HepG2 (cell line): ENCODE results near the gene GPR37. TPM values are rescaled to one million over a fixed set of nuclear protein-coding genes. Genes with fewer than 3 reads are reported as not detected.

ENCODE experiments used
- ATAC-seq: fragments of 200-7000 bp; cut with Tn5 transposase; 3 replicates; pipeline ENCODE4 v1.9.1; 2020; ENCODE audit warnings: mild to moderate bottlenecking, moderate library complexity
- BruUV-seq: library from RNA; stranded (reverse); fragments of 400-500 nt; replicated peaks from 2 replicates; lab custom pipeline; 2021; lab: Mats Ljungman, UMichigan
- CTCF ChIA-PET: fragments of 300-600 bp; formaldehyde crosslinking; extraction: SDS; loops from one replicate; lab custom pipeline; 2021; ENCODE audit warnings: low total read pairs, inconsistent platforms, low intra/inter-chr PET ratio; lab: Yijun Ruan, JAX
- POLR2A ChIA-PET: fragments of 350-600 bp; sonication (Branson Sonifier 250); formaldehyde crosslinking; loops from one replicate; lab custom pipeline; 2020; ENCODE audit warnings: antibody characterized with exemption, inconsistent platforms; lab: Yijun Ruan, JAX
- DNase-seq: peaks from one replicate; pipeline ENCODE4 v3.0.0-alpha.2; 2015; ENCODE audit warnings: low spot score
- FAIRE-seq: peaks from 3 replicates; lab custom pipeline; 2011; peaks lifted over from hg19 to GRCh38; lab: Jason Lieb, UNC
- H2AFZ ChIP-seq: one replicate; pipeline ENCODE4 v1.6.1; 2011; ENCODE audit warnings: low read length, inconsistent platforms
- H3K27ac ChIP-seq: fragments of 300-600 bp; 3 replicates; pipeline ENCODE4 v1.8.0; 2011; ENCODE audit warnings: mixed run types, mild to moderate bottlenecking, mixed read lengths, low read length, inconsistent platforms; ENCODE audit not compliant: insufficient read depth; ENCODE audit errors: extremely low read length
- H3K27me3 ChIP-seq, 2 experiments: fragments of 200-600 bp in 1 of 2; 2 replicates in 1 of 2; 3 replicates in 1 of 2; pipeline versions ENCODE4 v1.6.0 to v1.8.0; 2011; ENCODE audit warnings: low read length in 2 of 2, mild to moderate bottlenecking in 2 of 2, moderate library complexity in 2 of 2, inconsistent platforms in 1 of 2; ENCODE audit not compliant: insufficient read depth in 2 of 2, control insufficient read depth in 1 of 2
- H3K36me3 ChIP-seq, 2 experiments: fragments of 200-600 bp in 1 of 2; replicated peaks in 1 of 2; 2 replicates in 1 of 2; 3 replicates in 1 of 2; pipeline versions ENCODE4 v1.5.1 to v1.8.0; 2011; ENCODE audit warnings: low read length in 2 of 2, inconsistent platforms in 1 of 2; ENCODE audit not compliant: insufficient read depth in 2 of 2, control insufficient read depth in 1 of 2
- H3K4me1 ChIP-seq: 2 replicates; pipeline ENCODE4 v1.5.1; 2012; ENCODE audit warnings: low read length, inconsistent platforms; ENCODE audit not compliant: insufficient read depth
- H3K4me2 ChIP-seq: 2 replicates; pipeline ENCODE4 v1.6.0; 2011; ENCODE audit warnings: low read depth, low read length, inconsistent platforms
- H3K4me3 ChIP-seq, 3 experiments: fragments of 200-600 bp in 1 of 3; sonication (generic), shearing (Covaris generic) in 1 of 3; replicated peaks in 1 of 3; 2 replicates each; pipeline ENCODE4 v1.5.1; 2011 to 2016; ENCODE audit warnings: low read length in 3 of 3, inconsistent platforms in 2 of 3, low read depth in 2 of 3, mild to moderate bottlenecking in 2 of 3, control low read depth in 1 of 3, mixed read lengths in 1 of 3; ENCODE audit not compliant: insufficient read depth in 1 of 3
- H3K79me2 ChIP-seq: one replicate; pipeline ENCODE4 v1.6.1; 2011; ENCODE audit warnings: low read length, inconsistent platforms; ENCODE audit not compliant: insufficient read depth
- H3K9ac ChIP-seq: 2 replicates; pipeline ENCODE4 v1.6.0; 2011; ENCODE audit warnings: mild to moderate bottlenecking, low read depth, low read length, inconsistent platforms; ENCODE audit not compliant: insufficient read depth
- H3K9me3 ChIP-seq: 2 replicates; pipeline ENCODE4 v1.5.1; 2012; ENCODE audit warnings: mild to moderate bottlenecking, low read length
- H4K20me1 ChIP-seq: 2 replicates; pipeline ENCODE4 v1.6.0; 2011; ENCODE audit warnings: inconsistent platforms, mild to moderate bottlenecking, low read length, moderate library complexity; ENCODE audit not compliant: insufficient read depth
- CEBPB ChIP-seq: IDR thresholded peaks from 2 replicates; pipeline ENCODE4 v1.6.1; 2011; ENCODE audit warnings: low read depth, low read length, improper control_type of control experiment, borderline replicate concordance
- FOSL2 ChIP-seq: sonication (generic); formaldehyde crosslinking; IDR thresholded peaks from 2 replicates; pipeline ENCODE4 v1.4.0; 2020; ENCODE audit warnings: missing genetic modification reagents
- NCOA5 ChIP-seq: sonication (generic); formaldehyde crosslinking; IDR thresholded peaks from 2 replicates; pipeline ENCODE4 v1.4.0; 2020; ENCODE audit warnings: missing genetic modification reagents
- ZNF839 ChIP-seq: sonication (generic); formaldehyde crosslinking; IDR thresholded peaks from 2 replicates; pipeline ENCODE4 v1.4.0; 2020; ENCODE audit warnings: missing genetic modification reagents, mild to moderate bottlenecking, borderline replicate concordance
- ZSCAN12 ChIP-seq: sonication (generic); formaldehyde crosslinking; IDR thresholded peaks from 2 replicates; pipeline ENCODE4 v1.9.0; 2021; ENCODE audit warnings: mild to moderate bottlenecking, missing genetic modification reagents
- WGBS: methylation state at CpG from one replicate; pipeline ENCODE4 v1.1.6; 2017; ENCODE audit warnings: low lambda C conversion rate; 5-methylcytosine and 5-hydroxymethylcytosine counted together
- in situ Hi-C: cut with HindIII; loops from 2 replicates; pipeline ENCODE4 v1.10.0; 2017; ENCODE audit warnings: low pct_unique_long_range_greater_than_20kb; ENCODE audit not compliant: extremely low pct_ligation_motif_present
- intact Hi-C: fragments of 100-400 bp; cut with micrococcal nuclease; formaldehyde crosslinking; loops from one replicate; pipeline ENCODE4 v1.10.0; 2022; ENCODE audit not compliant: unreplicated experiment
- polyA plus RNA-seq, 8 experiments: library from polyadenylated mRNA; depleted of rRNA in 3 of 8; stranded (reverse) in 7 of 8; unstranded in 1 of 8; fragments of >200 nt; fragmentation: Illumina TruSeq in 4 of 8; extraction: Trizol in 4 of 8; gene quantifications; 2 replicates each; pipeline versions ENCODE4 v1.2.1 to v1.2.3, GENCODE V29; 2011 to 2016; ENCODE audit warnings: low read depth in 4 of 8, missing spikeins in 1 of 8, mixed read lengths in 1 of 8; ENCODE audit not compliant: insufficient read depth in 1 of 8
- total RNA-seq, 5 experiments: library from RNA; depleted of rRNA; stranded (reverse); fragments of >200 nt; fragmentation: Illumina TruSeq; extraction: Trizol; gene quantifications; 2 replicates each; pipeline ENCODE4 v1.2.3, GENCODE V29; 2016; ENCODE audit warnings: low read depth in 1 of 5
- TF ChIP-seq, protein P1 (sequence below), 2 experiments: sonication (generic) in 1 of 2; formaldehyde crosslinking in 1 of 2; IDR thresholded peaks; 2 replicates each; pipeline versions ENCODE4 v1.5.1 to v1.6.1; 2011 to 2020; ENCODE audit warnings: borderline replicate concordance in 1 of 2, low read depth in 1 of 2, low read length in 1 of 2, mild to moderate bottlenecking in 1 of 2, missing genetic modification reagents in 1 of 2, moderate library complexity in 1 of 2
- TF ChIP-seq, protein P2 (sequence below): IDR thresholded peaks from 2 replicates; pipeline ENCODE4 v1.6.1; 2016; ENCODE audit warnings: low read depth

The GPR37 gene
- total and polyA plus RNA-seq, 2 of the 13 experiments (the other 11 are each of a cell fraction or from before 2014, with no cell fraction given) = not detected

DNA sequence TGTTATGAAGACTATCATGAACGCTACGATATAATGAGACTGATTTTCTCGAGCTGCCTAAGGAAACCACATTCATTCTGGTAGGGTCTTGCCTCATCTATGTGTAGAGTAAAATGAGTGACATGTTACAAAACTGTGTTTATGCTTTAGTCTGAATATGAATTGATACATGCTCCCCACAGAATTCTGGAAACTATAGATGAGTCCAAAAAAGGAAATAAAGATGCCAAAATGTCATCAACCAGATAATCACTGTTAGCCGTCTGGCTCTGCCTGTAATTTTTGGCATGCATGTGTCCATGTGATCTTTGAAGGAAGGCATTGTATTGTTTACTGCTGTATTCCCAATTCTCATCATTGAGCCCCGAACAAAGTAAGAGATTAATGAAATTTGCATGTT lies 42.6 kb upstream of the GPR37 start (continued):
- TF ChIP-seq, protein P1, sequence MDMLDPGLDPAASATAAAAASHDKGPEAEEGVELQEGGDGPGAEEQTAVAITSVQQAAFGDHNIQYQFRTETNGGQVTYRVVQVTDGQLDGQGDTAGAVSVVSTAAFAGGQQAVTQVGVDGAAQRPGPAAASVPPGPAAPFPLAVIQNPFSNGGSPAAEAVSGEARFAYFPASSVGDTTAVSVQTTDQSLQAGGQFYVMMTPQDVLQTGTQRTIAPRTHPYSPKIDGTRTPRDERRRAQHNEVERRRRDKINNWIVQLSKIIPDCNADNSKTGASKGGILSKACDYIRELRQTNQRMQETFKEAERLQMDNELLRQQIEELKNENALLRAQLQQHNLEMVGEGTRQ (IDR thresholded peaks at IDR 0.05; ENCODE audit: low read depth, low read length) = no peak
- TF ChIP-seq, protein P1 (CRISPR knock-in tag; IDR thresholded peaks at IDR 0.05; ENCODE audit: borderline replicate concordance) = no peak
- TF ChIP-seq ZSCAN12 (CRISPR knock-in tag) (no peak), FOSL2 (CRISPR knock-in tag) (no peak), ZNF839 (no peak)
- TF ChIP-seq, protein P2, sequence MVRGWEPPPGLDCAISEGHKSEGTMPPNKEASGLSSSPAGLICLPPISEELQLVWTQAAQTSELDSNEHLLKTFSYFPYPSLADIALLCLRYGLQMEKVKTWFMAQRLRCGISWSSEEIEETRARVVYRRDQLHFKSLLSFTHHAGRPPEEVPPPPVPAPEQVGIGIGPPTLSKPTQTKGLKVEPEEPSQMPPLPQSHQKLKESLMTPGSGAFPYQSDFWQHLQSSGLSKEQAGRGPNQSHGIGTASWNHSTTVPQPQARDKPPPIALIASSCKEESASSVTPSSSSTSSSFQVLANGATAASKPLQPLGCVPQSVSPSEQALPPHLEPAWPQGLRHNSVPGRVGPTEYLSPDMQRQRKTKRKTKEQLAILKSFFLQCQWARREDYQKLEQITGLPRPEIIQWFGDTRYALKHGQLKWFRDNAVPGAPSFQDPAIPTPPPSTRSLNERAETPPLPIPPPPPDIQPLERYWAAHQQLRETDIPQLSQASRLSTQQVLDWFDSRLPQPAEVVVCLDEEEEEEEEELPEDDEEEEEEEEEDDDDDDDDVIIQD (CRISPR knock-in tag) = no peak

DNA sequence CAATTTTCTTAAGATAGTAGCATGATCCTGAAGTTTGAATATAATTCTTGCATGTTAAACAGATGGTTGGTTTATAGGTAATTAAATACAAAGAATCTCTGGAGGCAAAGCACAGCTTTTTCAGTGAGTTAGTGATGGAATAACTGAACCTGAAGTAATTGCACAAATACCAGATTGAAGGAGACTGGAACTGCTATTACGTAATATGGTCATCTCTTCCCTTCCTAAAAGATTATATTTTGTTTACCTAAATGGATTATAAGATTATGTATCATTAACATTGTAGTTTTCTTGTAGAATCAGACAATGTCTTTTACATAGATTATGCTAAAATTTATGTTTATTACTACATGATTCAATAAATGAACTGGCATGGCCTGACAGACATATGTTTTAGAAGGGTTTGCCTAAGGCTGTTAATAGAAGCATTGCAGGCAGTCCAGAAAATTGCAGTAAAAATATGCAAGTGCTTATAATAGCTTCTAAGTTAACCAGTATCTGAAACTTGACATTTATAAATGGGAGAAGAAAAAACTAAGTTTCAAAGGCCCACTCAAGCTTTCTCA lies 35.8 kb upstream of the GPR37 start:
- intact Hi-C loops (no loop called here), in situ Hi-C loops (no loop called here)
- no peak overlapping the region for H3K9ac ChIP-seq
- ATAC-seq (no peak), FAIRE-seq (no peak), DNase-seq (no peak)
- no peak overlapping the region for H3K27ac ChIP-seq
- no peak overlapping the region for H3K4me2 ChIP-seq
- POLR2A ChIA-PET = no interaction called here
- H3K9me3 ChIP-seq = no peaks in the 10 kb centered on the region
- H3K79me2 ChIP-seq = no peaks in the 10 kb centered on the region
- no peaks in the 10 kb centered on the region for H3K36me3 ChIP-seq
- TF ChIP-seq CEBPB = peak; percentile 42; the same call in 1 of the 2 replicates
- no peak for TF ChIP-seq NCOA5 (CRISPR knock-in tag)
- CTCF ChIA-PET = no interaction called here
- H3K27me3 ChIP-seq = no peaks in the 10 kb centered on the region
- H2AFZ ChIP-seq = no peak overlapping the region
- H3K4me1 ChIP-seq = peaks cover 9% of the 10 kb centered on the region
- no peaks in the 10 kb centered on the region for H4K20me1 ChIP-seq
- 8% methylated on average over 1 of the region's 1 CpG for WGBS
- H3K4me3 ChIP-seq = no peak overlapping the region
- no TSS peak for BruUV-seq
